ENCODE measurements around the gene SLC12A3.

The SLC12A3 gene

GRCh38 chr16:56947604-56947995 is 82.6 kb downstream of the SLC12A3 start:
- Histone ChIP-seq H3K27ac (no peak overlapping the region), H3K4me3 (no peak overlapping the region)
- no peak for TF ChIP-seq CTCF (IDR thresholded peaks at IDR 0.05)
- no peak for DNase-seq (ENCODE audit: low spot score)

- Histone ChIP-seq H3K27ac (no peak overlapping the region), H3K4me3 (no peak overlapping the region)
- TF ChIP-seq CTCF (IDR thresholded peaks at IDR 0.05), result no peak
- DNase-seq (ENCODE audit: low spot score), result no peak
Measured at GRCh38 chr16:56948234-56948633, 83.2 kb downstream of the SLC12A3 start.

- no peak overlapping the region for H3K4me3 ChIP-seq
- no peak overlapping the region for H3K27ac ChIP-seq
- TF ChIP-seq CTCF (IDR thresholded peaks at IDR 0.05), result no peak
- DNase-seq (ENCODE audit: low spot score), result no peak
Measured at GRCh38 chr16:56950051-56950450, 85.0 kb downstream of the SLC12A3 start.

- H3K4me3 ChIP-seq, result no peak overlapping the region
- DNase-seq (ENCODE audit: low spot score), result no peak
- H3K27ac ChIP-seq, result no peak overlapping the region
- no peak for TF ChIP-seq CTCF (IDR thresholded peaks at IDR 0.05)
Measured at GRCh38 chr16:56950455-56950854, 85.4 kb downstream of the SLC12A3 start.

- DNase-seq (ENCODE audit: low spot score), result no peak
- H3K27ac ChIP-seq, result peak overlapping the region in 1 of 2 donors; percentile 5
- H3K4me3 ChIP-seq, result no peak overlapping the region
- no peak for TF ChIP-seq CTCF (IDR thresholded peaks at IDR 0.05)
Measured at GRCh38 chr16:56950881-56951771, 86.1 kb downstream of the SLC12A3 start.

- Histone ChIP-seq H3K4me3 (no peak overlapping the region), H3K27ac (no peak overlapping the region)
- no peak for DNase-seq (ENCODE audit: low spot score)
- no peak for TF ChIP-seq CTCF (IDR thresholded peaks at IDR 0.05)
Measured at GRCh38 chr16:56953006-56953405, 88.0 kb downstream of the SLC12A3 start.

GRCh38 chr16:56956076-56956475 is 91.1 kb downstream of the SLC12A3 start:
- Histone ChIP-seq H3K27ac (no peak overlapping the region), H3K4me3 (no peak overlapping the region)
- DNase-seq (ENCODE audit: low spot score), result no peak
- TF ChIP-seq CTCF (IDR thresholded peaks at IDR 0.05), result no peak

Data from coronary artery (tissue), 2 donors.